HUES48 (cell line): Measurements from ENCODE around the gene ADIPOR2.

ENCODE experiments used
- H3K27ac ChIP-seq: one replicate; pipeline ENCODE4 v1.7.0; 2013; ENCODE audit warnings: low read depth, low read length, inconsistent platforms
- H3K27me3 ChIP-seq: 2 replicates; pipeline ENCODE4 v1.6.1; 2013; ENCODE audit warnings: mild to moderate bottlenecking, low read length; ENCODE audit not compliant: control insufficient read depth, insufficient read depth
- H3K36me3 ChIP-seq: 2 replicates; pipeline ENCODE4 v1.6.1; 2013; ENCODE audit warnings: low read length; ENCODE audit not compliant: control insufficient read depth, insufficient read depth
- H3K4me1 ChIP-seq: 2 replicates; pipeline ENCODE4 v1.6.1; 2013; ENCODE audit warnings: mild to moderate bottlenecking, low read length; ENCODE audit not compliant: control insufficient read depth, insufficient read depth
- H3K4me3 ChIP-seq: 2 replicates; pipeline ENCODE4 v1.5.1; 2013; ENCODE audit warnings: mild to moderate bottlenecking, low read depth, low read length
- H3K9ac ChIP-seq: 2 replicates; pipeline ENCODE4 v1.6.1; 2013; ENCODE audit warnings: mild to moderate bottlenecking, low read depth, low read length, moderate library complexity
- H3K9me3 ChIP-seq: 2 replicates; pipeline ENCODE4 v1.6.1; 2013; ENCODE audit warnings: low read length; ENCODE audit not compliant: control insufficient read depth, insufficient read depth

The ADIPOR2 gene

GRCh38 chr12:1690578-1691122 is at the start of gene ADIPOR2:
Gene ADIPOR2 (plus strand): TSS chr12:1691070. CDS start chr12:1754344, 63,274 bp downstream.
- H3K4me1 ChIP-seq, result peaks cover 10% of the 10 kb centered on the region
- no peaks in the 10 kb centered on the region for H3K27me3 ChIP-seq
- H3K9me3 ChIP-seq, result no peaks in the 10 kb centered on the region
- peak within 1 kb of the TSS; percentile 87 for H3K9ac ChIP-seq
- peaks cover 6% of the 10 kb centered on the region for H3K36me3 ChIP-seq
- peak within 1 kb of the TSS; percentile 87 for H3K4me3 ChIP-seq
- H3K27ac ChIP-seq, result peak within 1 kb of the TSS; percentile 99

- H3K36me3 ChIP-seq, result no peaks in the 10 kb centered on the region
Observed at GRCh38 chr12:1642513-1642912, 48.4 kb upstream of the ADIPOR2 start.

GRCh38 chr12:1643043-1643442 is 47.8 kb upstream of the ADIPOR2 start:
- Histone ChIP-seq H3K36me3 (no peaks in the 10 kb centered on the region), H3K9ac (no peak overlapping the region), H3K27me3 (no peaks in the 10 kb centered on the region), H3K27ac (no peak overlapping the region), H3K4me3 (no peak overlapping the region), H3K4me1 (no peaks in the 10 kb centered on the region), H3K9me3 (no peaks in the 10 kb centered on the region)

More at GRCh38 chr12:1642513-1642912, 48.4 kb upstream of the ADIPOR2 start:
- H3K4me3 ChIP-seq, result no peak overlapping the region
- no peak overlapping the region for H3K27ac ChIP-seq
- no peaks in the 10 kb centered on the region for H3K9me3 ChIP-seq
- no peaks in the 10 kb centered on the region for H3K27me3 ChIP-seq
- H3K9ac ChIP-seq, result no peak overlapping the region
- H3K4me1 ChIP-seq, result no peaks in the 10 kb centered on the region

GRCh38 chr12:1643905-1644533 is 46.9 kb upstream of the ADIPOR2 start:
- H3K4me3 ChIP-seq, result no peak overlapping the region
- no peak overlapping the region for H3K27ac ChIP-seq
- H3K4me1 ChIP-seq, result no peaks in the 10 kb centered on the region
- no peaks in the 10 kb centered on the region for H3K9me3 ChIP-seq
- H3K27me3 ChIP-seq, result no peaks in the 10 kb centered on the region
- no peaks in the 10 kb centered on the region for H3K36me3 ChIP-seq
- no peak overlapping the region for H3K9ac ChIP-seq

- H3K27ac ChIP-seq, result no peak overlapping the region
Observed at GRCh38 chr12:1644534-1645438, 46.1 kb upstream of the ADIPOR2 start.

GRCh38 chr12:1645819-1646218 is 45.1 kb upstream of the ADIPOR2 start:
- no peaks in the 10 kb centered on the region for H3K36me3 ChIP-seq
- H3K27me3 ChIP-seq, result no peaks in the 10 kb centered on the region
- peaks cover 5% of the 10 kb centered on the region; the same call in 1 of the 2 replicates for H3K4me1 ChIP-seq
- no peak overlapping the region for H3K4me3 ChIP-seq
- no peaks in the 10 kb centered on the region for H3K9me3 ChIP-seq
- H3K27ac ChIP-seq, result no peak overlapping the region
- no peak overlapping the region for H3K9ac ChIP-seq

More at GRCh38 chr12:1644534-1645438, 46.1 kb upstream of the ADIPOR2 start:
- no peak overlapping the region for H3K9ac ChIP-seq
- H3K36me3 ChIP-seq, result no peaks in the 10 kb centered on the region
- H3K4me3 ChIP-seq, result no peak overlapping the region
- H3K4me1 ChIP-seq, result no peaks in the 10 kb centered on the region
- H3K9me3 ChIP-seq, result no peaks in the 10 kb centered on the region
- H3K27me3 ChIP-seq, result no peaks in the 10 kb centered on the region

- peaks cover 6% of the 10 kb centered on the region; the same call in 1 of the 2 replicates for H3K4me1 ChIP-seq
- H3K9me3 ChIP-seq, result no peaks in the 10 kb centered on the region
- no peak overlapping the region for H3K9ac ChIP-seq
- H3K27ac ChIP-seq, result no peak overlapping the region
- no peak overlapping the region for H3K4me3 ChIP-seq
- H3K36me3 ChIP-seq, result no peaks in the 10 kb centered on the region
- no peaks in the 10 kb centered on the region for H3K27me3 ChIP-seq
Observed at GRCh38 chr12:1646569-1647284, 44.1 kb upstream of the ADIPOR2 start.

GRCh38 chr12:1647285-1647669 is 43.6 kb upstream of the ADIPOR2 start:
- Histone ChIP-seq H3K27ac (no peak overlapping the region), H3K27me3 (no peaks in the 10 kb centered on the region), H3K9ac (no peak overlapping the region), H3K4me3 (no peak overlapping the region), H3K9me3 (no peaks in the 10 kb centered on the region), H3K36me3 (no peaks in the 10 kb centered on the region), H3K4me1 (peaks cover 6% of the 10 kb centered on the region; the same call in 1 of the 2 replicates)

- no peaks in the 10 kb centered on the region for H3K36me3 ChIP-seq
- no peaks in the 10 kb centered on the region for H3K27me3 ChIP-seq
- H3K4me3 ChIP-seq, result no peak overlapping the region
- H3K27ac ChIP-seq, result no peak overlapping the region
- H3K9me3 ChIP-seq, result no peaks in the 10 kb centered on the region
- H3K4me1 ChIP-seq, result peaks cover 6% of the 10 kb centered on the region; the same call in 1 of the 2 replicates
- no peak overlapping the region for H3K9ac ChIP-seq
Observed at GRCh38 chr12:1650260-1650977, 40.5 kb upstream of the ADIPOR2 start.

GRCh38 chr12:1650978-1651361 is 39.9 kb upstream of the ADIPOR2 start:
- no peak overlapping the region for H3K9ac ChIP-seq
- H3K4me3 ChIP-seq, result no peak overlapping the region
- no peaks in the 10 kb centered on the region for H3K36me3 ChIP-seq
- no peaks in the 10 kb centered on the region for H3K27me3 ChIP-seq
- H3K9me3 ChIP-seq, result no peaks in the 10 kb centered on the region
- H3K4me1 ChIP-seq, result peaks cover 6% of the 10 kb centered on the region; the same call in 1 of the 2 replicates
- H3K27ac ChIP-seq, result no peak overlapping the region
